NCI-H1417 (cell line): ENCODE measurements around the gene HES2.
"Not testable (repeated sequence)": the region's sequence is repeated elsewhere in the genome, so short reads cannot be mapped to it uniquely, and the experiment has no call there.

ENCODE experiments used
- DNase-seq, 3 experiments: peaks; one replicate each; lab custom pipeline; 2025; lab: John Stamatoyannopoulos, UW

Gene HES2

DNA sequence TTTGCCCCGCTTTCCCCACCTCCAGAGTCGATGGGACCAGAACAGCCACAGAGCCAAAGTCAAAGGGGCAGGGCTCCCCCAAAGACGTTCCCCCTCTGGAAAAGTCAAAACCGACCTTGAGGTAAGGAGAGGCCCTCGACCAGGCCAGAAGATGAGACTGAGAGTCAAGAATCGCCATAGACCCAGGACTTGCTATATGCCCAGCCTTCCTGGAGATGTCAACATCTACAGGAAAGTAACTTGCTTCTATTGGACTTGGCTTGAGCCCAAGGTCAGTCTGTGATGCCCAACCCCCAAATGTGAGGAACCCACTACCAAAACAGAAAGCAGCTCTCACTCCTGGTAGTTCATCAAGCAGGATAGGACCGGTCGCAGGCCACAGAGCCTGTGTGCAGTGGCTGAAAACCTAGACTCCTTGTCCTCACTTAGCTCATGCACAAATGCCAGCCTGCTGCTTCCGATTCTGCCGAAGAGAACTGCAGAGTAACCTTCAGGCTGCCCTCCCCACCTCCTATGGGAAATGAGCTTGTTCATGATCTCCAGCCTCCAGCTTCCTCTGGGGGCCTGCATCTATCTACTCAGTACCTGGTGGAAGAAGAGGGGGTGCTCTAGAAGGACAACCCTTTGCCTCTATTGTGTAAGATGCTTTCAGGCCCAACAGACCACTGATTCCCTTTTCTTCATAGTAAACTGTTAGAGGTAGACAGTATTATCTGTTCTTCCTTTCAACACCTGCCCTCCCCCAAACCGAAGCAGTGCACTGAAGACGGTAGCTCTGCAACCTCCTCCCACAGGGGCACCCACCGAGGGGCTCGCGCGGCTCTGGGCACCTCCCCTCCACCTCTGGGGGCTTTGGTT lies 27.5 kb downstream of the HES2 start:
- peak; percentile 41 to 61 (median 52) for DNase-seq

DNA sequence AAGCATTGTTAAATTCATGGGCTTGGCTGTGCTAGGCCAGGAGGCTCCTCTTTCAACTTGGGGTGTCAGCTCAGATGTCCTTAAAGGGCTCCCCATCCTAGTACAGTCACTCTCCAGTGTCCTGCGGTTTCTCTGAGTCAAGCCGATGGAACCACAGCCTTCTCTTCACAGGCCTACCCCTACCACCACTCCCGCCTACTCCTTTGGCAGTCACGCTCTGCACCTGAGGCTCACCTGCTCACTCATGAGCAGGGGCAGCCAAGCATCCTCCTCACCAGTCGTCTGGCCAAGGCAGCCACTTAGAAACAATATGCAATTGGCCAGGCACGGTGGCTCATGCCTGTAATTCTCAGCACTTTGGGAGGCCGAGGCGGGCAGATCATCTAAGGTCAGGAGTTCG lies 29.7 kb downstream of the HES2 start:
- peak in 1 of 3 experiments; percentile 80 for DNase-seq

DNA sequence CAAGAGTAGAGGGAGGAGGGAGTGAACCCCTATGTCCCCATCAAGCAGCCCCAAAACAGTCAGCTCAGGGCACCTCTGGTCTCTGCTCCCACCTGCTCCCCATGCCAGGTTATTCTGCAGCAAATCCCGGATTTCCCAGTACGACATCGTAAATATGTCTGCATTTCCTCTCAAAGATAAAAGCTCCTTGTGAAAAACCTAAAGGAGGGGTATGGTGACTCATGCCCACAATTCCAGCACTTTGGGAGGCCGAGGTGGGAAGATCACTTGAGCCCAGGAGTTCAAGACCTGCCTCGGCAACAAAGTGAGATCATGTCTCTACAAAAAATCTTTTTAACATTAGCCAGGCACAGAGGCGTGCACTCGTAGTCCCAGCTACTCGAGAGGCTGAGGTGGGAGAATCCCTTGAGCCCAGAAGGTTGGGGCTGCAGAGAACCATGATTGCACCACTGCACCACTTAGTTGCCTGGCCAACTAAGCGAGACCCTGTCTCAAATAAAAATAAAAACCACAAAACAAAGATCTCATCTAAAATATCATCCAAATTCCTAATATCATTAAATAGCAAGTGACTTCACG lies 33.3 kb downstream of the HES2 start:
- DNase-seq: no peak

DNA sequence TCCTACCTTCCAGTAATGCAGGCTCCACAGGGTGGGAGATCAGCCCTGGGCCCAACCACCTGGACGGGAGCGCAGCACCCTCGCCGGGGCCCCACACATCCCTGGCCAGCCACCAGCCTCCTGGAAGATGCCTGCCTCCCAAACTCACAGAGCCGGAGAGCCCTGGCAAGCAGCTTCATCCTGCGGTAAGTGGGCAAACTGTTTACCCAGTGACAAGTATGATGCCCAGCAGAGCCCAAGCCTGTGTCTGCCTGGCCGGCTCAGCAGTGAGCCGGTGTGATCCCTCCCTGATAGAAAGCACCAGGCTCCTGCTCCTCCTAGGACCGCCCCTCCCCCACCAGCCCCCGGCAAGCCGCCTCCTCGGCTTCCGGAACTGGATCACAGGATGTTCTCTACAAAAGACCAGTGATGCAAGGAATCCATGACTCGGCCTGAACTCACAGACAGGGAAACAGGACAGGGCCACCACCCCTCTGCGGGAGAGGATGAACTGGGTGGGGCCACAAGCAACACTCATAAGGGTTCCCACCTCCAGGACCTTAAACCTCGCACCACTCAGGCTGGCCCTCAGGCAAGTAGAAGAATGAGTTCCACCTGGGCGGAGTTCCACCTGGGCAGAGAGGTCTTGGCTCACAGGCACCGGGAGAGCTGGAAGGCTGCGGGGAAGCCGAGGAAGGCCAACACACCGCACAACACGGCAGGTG lies 34.1 kb downstream of the HES2 start:
- peak; percentile 26 to 91 (median 83) for DNase-seq

DNA sequence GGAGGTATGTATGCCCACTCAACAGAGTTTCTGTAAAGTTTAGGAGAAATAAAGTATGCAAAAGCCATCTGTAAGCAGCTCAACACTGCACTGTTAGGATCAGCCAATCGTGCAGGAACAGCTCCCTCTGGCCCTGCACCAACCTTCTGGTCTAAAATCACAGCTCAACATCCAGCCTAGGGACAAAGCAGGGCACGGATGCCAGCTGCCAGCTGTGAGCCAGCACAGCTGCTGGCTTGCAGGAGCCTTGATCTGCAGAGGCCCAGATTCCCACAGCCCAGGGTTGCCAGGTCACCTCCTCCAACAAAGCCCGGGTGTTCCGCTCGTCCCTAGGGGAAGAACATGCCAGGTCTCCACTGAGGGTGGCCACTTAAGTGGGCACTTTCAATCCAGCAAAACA lies 34.8 kb downstream of the HES2 start:
- DNase-seq: peak in 2 of 3 experiments; percentile 49 to 68

DNA sequence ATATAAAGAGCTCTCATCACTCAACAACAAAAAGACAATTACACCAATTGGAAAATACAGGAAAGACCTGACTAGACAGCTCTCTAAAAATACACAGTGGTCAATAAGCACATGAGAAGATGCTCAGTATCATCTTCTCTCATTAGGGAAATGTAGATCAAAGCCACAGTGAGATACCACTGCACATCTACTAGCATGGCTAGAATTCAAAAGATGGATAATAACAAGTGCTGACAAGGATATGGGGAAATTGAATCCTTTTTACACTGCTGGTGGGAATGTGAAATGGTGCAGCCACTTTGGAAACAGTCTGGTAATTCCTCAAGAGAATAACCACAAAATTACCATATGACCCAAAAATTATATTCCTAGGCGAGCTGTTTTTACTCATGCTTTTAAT lies 35.6 kb downstream of the HES2 start:
- DNase-seq: no peak

DNA sequence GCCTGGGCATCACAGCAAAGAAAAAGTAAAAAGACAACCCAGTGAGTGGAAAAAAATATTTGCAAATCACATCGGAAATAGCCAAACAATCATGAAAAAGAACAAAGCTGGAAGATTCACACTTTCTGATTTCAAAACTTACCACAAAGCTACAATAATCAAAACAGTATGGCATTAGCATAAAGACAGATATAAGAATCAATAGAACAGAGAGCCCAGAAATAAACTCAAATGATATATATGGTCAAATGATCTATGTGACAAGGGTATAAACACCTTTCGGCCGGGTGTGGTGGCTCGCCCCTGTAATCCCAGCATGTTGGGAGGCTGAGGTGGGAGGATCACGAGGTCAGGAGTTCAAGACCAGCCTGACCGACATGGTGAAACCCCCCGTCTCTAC lies 39.7 kb downstream of the HES2 start:
- DNase-seq: no peak

DNA sequence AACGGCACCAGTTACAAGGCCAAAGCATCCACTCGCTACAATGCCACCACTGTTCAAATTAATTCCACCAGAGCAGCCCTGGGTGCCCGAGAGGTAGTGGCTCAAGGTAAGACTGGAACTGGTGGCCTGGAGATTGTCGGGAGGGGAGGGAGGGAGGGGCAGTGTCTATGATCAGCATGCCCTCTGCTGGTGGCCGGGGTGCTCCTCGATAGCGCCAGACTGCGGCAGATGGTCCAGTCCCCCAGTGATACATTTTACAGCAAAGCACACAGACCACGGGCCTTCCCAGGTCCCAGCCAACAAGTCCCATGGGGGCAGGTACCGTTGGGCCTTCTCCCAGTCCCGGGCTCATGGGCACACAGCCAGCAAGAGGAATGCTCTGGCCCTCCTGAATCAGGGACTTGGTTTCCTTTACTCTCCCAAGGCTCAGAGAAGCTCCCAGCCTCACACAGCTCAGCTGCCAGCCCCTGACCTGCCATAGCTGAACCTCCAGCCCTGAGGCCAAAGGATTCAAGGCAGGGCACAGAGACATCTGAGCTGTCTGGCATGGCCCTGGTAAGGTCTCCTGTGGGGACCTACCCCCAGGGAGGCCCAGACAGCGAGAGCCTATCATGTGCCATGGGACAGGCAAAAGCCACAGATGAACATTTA lies 41.5 kb downstream of the HES2 start:
- no peak for DNase-seq

DNA sequence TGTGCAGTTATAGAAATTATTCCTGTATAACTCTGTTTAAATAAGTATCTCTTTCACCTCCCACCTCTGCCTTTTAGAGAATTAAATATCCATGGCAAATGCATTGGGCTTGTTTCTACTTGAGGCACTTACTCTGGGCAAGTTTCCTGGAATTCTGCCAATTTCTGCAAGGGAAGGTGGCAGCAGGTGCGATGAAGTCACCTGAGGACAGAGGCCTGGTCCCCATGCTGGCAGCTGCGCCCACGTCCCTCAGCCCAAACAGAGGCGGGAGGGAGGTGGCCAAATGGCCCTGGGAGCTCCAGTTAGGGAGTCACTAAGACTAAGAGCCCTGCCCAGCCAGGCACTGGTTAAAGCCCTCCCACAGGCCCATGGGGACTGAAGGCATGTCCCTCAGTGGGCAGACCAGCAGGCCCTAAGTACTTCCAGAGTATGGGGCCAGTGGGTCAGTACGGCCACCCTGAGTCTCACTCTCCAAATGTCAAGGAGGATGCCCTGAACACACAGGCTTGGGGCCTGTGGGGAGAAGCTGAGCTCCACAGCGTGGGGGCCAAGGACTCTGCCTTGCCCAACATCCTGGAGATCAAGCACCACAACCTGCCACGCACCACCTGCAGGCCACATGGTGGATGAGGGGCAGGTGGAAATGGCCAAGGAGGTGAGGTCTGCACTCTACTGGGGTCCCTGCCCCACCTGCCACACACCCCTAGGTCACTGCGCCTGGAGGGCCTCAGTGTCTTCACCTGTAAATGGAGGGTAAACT lies 45.6 kb downstream of the HES2 start:
- peak; percentile 69 to 92 (median 91) for DNase-seq

DNA sequence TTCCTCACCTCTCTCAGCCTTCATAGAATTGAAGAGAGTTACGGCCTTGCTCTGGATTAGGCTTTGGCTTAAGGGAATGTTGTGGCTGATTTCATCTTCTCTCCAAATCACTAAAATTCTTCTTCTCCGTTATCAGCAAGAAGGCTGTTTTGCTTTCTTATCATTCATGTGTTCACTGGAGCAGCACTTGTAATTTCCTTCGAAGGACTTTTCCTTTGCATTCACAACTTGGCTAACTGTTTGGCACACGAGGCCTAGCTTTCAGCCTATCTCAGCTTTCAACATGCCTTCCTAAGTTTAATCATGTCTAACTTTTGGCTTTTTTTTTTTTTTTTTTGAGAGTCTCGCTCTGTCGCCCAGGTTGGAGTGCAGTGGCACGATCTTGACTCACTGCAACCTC lies 47.5 kb downstream of the HES2 start:
- DNase-seq: not testable (repeated sequence)

DNA sequence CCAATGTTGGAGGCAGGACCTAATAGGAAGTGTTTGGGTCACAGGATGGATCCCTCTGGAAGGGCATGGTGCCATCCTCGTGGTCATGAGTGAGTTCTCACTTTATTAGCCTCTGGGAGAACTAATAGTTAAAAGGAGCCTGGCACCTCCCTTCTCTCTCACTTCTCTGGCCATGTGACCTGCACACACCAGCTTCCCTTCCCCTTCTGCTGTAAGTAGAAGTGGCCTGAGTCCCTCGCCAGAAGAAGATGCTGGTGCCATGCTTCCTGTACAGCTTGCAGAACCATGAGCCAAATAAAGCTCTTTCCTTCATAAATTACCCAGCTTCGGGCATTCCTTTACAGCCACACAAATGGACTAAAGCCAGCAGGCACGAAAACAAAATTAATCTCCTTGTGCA lies 49.7 kb downstream of the HES2 start:
- no peak for DNase-seq

DNA sequence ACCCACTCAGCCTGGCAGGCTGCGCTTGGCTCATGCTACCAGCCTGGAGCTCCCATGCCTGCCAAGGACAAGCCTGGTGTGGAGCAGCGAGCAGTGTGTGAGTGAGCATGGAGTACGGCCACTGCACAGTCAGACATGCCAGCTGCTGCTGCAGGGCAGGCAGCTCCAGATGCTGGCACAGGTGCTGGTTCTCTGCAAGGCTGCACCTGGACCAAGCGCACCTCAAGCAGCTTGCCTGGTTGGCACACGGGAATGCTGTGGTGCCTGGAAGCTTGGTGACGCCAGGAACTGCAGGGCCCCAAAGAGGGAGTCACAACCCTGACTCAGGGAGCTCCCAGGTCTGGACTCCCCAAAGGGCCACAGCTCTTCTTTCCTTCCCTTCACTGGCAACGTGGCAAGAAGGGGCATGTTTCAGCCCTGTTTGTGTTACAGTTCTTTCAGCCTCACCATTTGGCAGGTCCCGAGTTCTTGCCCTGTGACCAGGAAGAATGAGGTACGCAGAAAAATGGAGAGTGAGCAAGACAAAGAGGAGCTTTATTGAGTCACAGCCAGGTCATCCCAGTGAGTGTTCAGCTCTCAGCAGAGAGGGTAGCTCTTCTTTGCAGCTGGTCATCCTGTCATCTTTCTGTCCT lies 52.2 kb downstream of the HES2 start:
- DNase-seq: no peak

DNA sequence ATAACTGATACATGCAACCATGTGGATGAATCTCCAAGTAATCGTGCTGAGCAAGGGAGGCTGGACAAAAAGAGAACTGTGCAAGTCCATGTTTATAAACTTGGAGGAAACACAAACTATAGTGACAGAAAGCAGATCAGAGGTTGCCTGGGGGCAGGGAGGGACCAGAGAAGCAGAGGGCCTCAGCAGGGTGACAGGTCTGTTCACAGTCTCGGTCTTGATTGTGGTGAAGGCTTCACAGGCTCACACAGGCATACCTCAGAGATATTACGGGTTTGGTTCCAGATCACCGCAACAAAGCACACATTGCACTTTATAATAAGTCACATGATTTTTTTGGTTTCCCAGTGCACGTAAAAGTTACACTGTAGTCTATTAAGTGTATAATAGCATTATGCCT lies 54.7 kb downstream of the HES2 start:
- no peak for DNase-seq

DNA sequence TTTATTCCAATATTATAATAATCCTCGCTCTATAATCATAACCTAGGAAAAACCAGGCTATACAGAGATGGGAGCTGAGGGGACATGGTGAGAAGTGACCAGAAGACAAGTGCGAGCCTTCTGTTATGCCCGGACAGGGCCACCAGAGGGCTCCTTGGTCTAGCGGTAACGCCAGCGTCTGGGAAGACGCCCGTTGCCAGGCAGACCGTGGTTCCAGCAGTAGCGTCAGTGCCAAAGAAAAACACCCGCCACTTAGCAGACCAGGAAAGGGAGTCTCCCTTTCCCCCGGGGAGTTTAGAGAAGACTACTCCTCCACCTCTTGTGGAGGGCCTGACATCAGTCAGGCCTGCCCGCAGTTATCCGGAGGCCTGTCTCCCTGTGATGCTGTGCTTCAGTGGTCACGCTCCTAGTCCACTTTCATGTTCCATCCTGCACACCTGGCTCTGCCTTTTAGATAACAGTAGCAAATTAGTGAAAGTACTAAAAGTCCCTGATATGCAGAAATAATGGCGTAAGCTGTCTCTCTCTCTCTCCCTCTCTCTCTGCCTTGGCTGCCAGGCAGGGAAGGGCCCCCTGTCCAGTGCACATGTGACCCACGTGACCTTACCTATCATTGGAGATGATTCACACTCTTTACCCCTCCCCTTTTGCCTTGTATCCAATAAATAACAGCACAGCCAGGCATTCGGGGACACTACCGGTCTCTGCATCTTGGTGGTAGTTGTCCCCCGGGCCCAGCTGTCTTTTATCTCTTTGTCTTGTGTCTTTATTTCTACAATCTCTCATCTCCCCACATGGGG lies 56.4 kb downstream of the HES2 start:
- DNase-seq: peak; percentile 15 to 49 (median 41)
